GM12891 (cell line): ENCODE data around the gene RNF40.

Experiments used
- DNase-seq: peaks from one replicate; pipeline ENCODE4 v3.0.0; 2011; ENCODE audit warnings: low spot score; ENCODE audit not compliant: insufficient read length
- FAIRE-seq: peaks from 2 replicates; lab custom pipeline; 2011; peaks lifted over from hg19 to GRCh38; lab: Jason Lieb, UNC
- PAX5 ChIP-seq: IDR thresholded peaks from 2 replicates; pipeline ENCODE4 v1.6.1; 2011; ENCODE audit warnings: low read length, moderate library complexity, mild to moderate bottlenecking; ENCODE audit not compliant: insufficient read depth, severe bottlenecking
- POLR2A ChIP-seq: IDR thresholded peaks from 2 replicates; pipeline ENCODE4 v1.6.1; 2011; ENCODE audit warnings: low read depth, low read length, control low read depth
- POLR2AphosphoS5 ChIP-seq: IDR thresholded peaks from 2 replicates; pipeline ENCODE4 v1.6.1; 2011; ENCODE audit warnings: low read depth, low read length, control low read depth
- POU2F2 ChIP-seq: IDR thresholded peaks from 2 replicates; pipeline ENCODE4 v1.6.1; 2011; ENCODE audit warnings: low read depth, mild to moderate bottlenecking, control low read depth, low read length, moderate library complexity
- SPI1 ChIP-seq: IDR thresholded peaks from 2 replicates; pipeline ENCODE4 v1.6.1; 2011; ENCODE audit warnings: low read depth, low read length, control low read depth
- TAF1 ChIP-seq: IDR thresholded peaks from 2 replicates; pipeline ENCODE4 v1.6.1; 2011; ENCODE audit warnings: low read depth, low read length, control low read depth

RNF40 gene

GRCh38 chr16:30786115-30786935, 24.2 kb downstream of the RNF40 start:
- FAIRE-seq (no peak), DNase-seq (no peak)
- TF ChIP-seq PAX5 (no peak), POU2F2 (no peak), POLR2AphosphoS5 (no peak)

GRCh38 chr16:30786936-30787612, 25.0 kb downstream of the RNF40 start, which contains the start of gene ZNF629:
TSS of gene ZNF629 (minus strand) at chr16:30787205. CDS start at chr16:30784482, 2,723 bp downstream.
- TF ChIP-seq POLR2AphosphoS5 = no peak
- no peak for TF ChIP-seq TAF1
- DNase-seq (peak; percentile 52), FAIRE-seq (no peak)

GRCh38 chr16:30787613-30788378, 25.7 kb downstream of the RNF40 start:
- FAIRE-seq = no peak
- no peak for TF ChIP-seq POLR2A
- TF ChIP-seq SPI1 = no peak
- no peak for TF ChIP-seq POU2F2
- no peak for TF ChIP-seq TAF1
- no peak for TF ChIP-seq PAX5
- TF ChIP-seq POLR2AphosphoS5 = no peak
- DNase-seq = no peak

- TF ChIP-seq SPI1 = no peak
- no peak for TF ChIP-seq PAX5
- FAIRE-seq (no peak), DNase-seq (no peak)
These were observed 31.5 kb downstream of the RNF40 start for GRCh38 chr16:30793508-30794069.

- no peak for TF ChIP-seq SPI1
- no peak for TF ChIP-seq TAF1
- no peak for TF ChIP-seq POU2F2
- no peak for TF ChIP-seq PAX5
- TF ChIP-seq POLR2AphosphoS5 = no peak
- TF ChIP-seq POLR2A = no peak
- no peak for DNase-seq
- FAIRE-seq = no peak
These were observed 32.5 kb downstream of the RNF40 start for GRCh38 chr16:30794634-30795033.

- DNase-seq (no peak), FAIRE-seq (no peak)
- TF ChIP-seq SPI1 = no peak
- no peak for TF ChIP-seq POLR2AphosphoS5
- TF ChIP-seq TAF1 = no peak
- TF ChIP-seq POLR2A = no peak
- no peak for TF ChIP-seq POU2F2
- TF ChIP-seq PAX5 = no peak
These were observed 35.7 kb downstream of the RNF40 start for GRCh38 chr16:30797670-30798309.

- no peak for TF ChIP-seq TAF1
- TF ChIP-seq POLR2AphosphoS5 = no peak
- TF ChIP-seq SPI1 = no peak
- no peak for TF ChIP-seq POU2F2
- TF ChIP-seq POLR2A = no peak
- no peak for TF ChIP-seq PAX5
- no peak for DNase-seq
These were observed 40.8 kb downstream of the RNF40 start for GRCh38 chr16:30802936-30803335.

GRCh38 chr16:30805056-30805369, 42.9 kb downstream of the RNF40 start:
- FAIRE-seq (no peak), DNase-seq (no peak)
- TF ChIP-seq SPI1 = no peak
- no peak for TF ChIP-seq POU2F2
- no peak for TF ChIP-seq PAX5
- no peak for TF ChIP-seq POLR2AphosphoS5
- TF ChIP-seq TAF1 = no peak
- no peak for TF ChIP-seq POLR2A

More at GRCh38 chr16:30802936-30803335, 40.8 kb downstream of the RNF40 start:
- FAIRE-seq = no peak
